Ectodermal cell (in vitro differentiated cells): ENCODE results near the gene CENPM. TPM values are rescaled to one million over a fixed set of nuclear protein-coding genes. Genes with fewer than 3 reads are reported as not detected.

Experiments
- H3K27ac ChIP-seq: 2 replicates; pipeline ENCODE4 v1.7.0; 2013; ENCODE audit warnings: mild to moderate bottlenecking, low read depth, low read length; ENCODE audit not compliant: insufficient read depth, poor library complexity, severe bottlenecking
- H3K27me3 ChIP-seq: 2 replicates; pipeline ENCODE4 v1.7.0; 2013; ENCODE audit warnings: mild to moderate bottlenecking, low read length; ENCODE audit not compliant: insufficient read depth, control insufficient read depth, poor library complexity, severe bottlenecking
- H3K36me3 ChIP-seq: one replicate; pipeline ENCODE4 v1.7.0; 2013; ENCODE audit warnings: low read length; ENCODE audit not compliant: control insufficient read depth, insufficient read depth
- H3K4me1 ChIP-seq: one replicate; pipeline ENCODE4 v1.7.0; 2013; ENCODE audit warnings: low read length; ENCODE audit not compliant: control insufficient read depth, insufficient read depth
- H3K4me3 ChIP-seq: 2 replicates; pipeline ENCODE4 v1.7.0; 2013; ENCODE audit warnings: low read depth, low read length, control low read depth; ENCODE audit not compliant: insufficient read depth
- H3K9me3 ChIP-seq: 2 replicates; pipeline ENCODE4 v1.7.0; 2013; ENCODE audit warnings: mild to moderate bottlenecking, low read length, moderate library complexity; ENCODE audit not compliant: control insufficient read depth
- WGBS, 2 experiments: methylation state at CpG; one replicate each; pipeline ENCODE4 v1.1.7; 2013; ENCODE audit warnings: missing lambda C conversion rate in 2 of 2; 5-methylcytosine and 5-hydroxymethylcytosine counted together
- polyA plus RNA-seq, 4 experiments: library from polyadenylated mRNA; stranded (reverse); fragments of 50-300 nt; gene quantifications; one replicate each; pipeline ENCODE4 v1.2.3, GENCODE V29; 2013

Gene CENPM, protein sequence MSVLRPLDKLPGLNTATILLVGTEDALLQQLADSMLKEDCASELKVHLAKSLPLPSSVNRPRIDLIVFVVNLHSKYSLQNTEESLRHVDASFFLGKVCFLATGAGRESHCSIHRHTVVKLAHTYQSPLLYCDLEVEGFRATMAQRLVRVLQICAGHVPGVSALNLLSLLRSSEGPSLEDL
- 32.1 TPM for polyA plus RNA-seq (2013, experiment 1 of 4)
- 37.0 TPM for polyA plus RNA-seq (2013, experiment 2 of 4)
- polyA plus RNA-seq (2013, experiment 3 of 4), result 33.3 TPM
- polyA plus RNA-seq (2013, experiment 4 of 4), result 30.0 TPM

DNA sequence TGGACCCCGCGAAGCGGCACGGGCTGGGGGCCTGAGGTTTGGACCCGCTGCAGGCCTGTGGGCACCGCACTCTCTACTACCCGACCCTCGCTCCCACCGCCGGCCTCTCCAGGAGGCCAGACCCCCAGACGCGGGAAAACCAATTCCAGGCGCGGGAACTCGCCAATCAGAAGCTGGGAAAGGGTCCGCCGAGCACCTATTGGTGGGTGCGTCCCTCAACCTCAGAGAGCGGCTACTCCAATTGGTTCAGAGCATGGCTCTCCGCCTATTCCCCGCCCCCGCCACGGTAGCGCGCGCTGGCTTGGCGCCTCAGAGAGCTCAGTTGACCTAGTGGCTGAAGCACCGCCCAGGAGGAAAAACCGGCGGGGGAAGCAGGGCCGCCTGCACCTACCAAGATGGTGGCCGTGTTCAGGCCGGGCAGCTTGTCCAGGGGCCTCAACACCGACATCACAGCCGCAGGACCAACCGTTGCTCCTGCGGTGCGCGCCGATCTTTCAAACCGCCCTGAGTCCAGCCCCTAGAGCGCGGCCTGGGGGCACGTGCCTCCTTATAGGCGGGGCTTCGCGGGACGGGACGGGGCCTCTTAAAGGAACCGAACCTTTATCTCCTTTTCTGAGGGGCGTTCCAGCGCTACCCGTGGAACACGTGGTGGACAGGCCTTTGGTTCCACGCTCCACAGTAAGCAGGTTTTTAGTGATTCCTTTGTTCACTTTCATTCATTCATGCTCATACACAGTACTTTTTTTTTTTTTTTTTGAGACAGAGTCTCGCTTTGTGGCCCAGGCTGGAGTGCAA lies at the start of gene CENPM:
Gene CENPM (minus strand): TSS at position 524 of the 795 bp plus-strand sequence. CDS start 76 bp downstream, at position 448.
- no peak within 1 kb of the TSS for H3K27ac ChIP-seq
- WGBS, 2 experiments, result 2% methylated on average over 56 of the region's 56 CpGs
- H3K9me3 ChIP-seq, result no peaks in the 10 kb centered on the region
- H3K4me3 ChIP-seq, result peak within 1 kb of the TSS; percentile 70
- no peaks in the 10 kb centered on the region for H3K27me3 ChIP-seq
- H3K4me1 ChIP-seq, result peaks cover 27% of the 10 kb centered on the region
- peaks cover 20% of the 10 kb centered on the region for H3K36me3 ChIP-seq

GRCh38 chr22:41995211-41995610 lies 48.3 kb upstream of the CENPM start:
- H3K4me3 ChIP-seq, result no peak overlapping the region
- H3K36me3 ChIP-seq, result no peaks in the 10 kb centered on the region
- H3K27ac ChIP-seq, result no peak overlapping the region
- no peaks in the 10 kb centered on the region for H3K4me1 ChIP-seq
- H3K27me3 ChIP-seq, result no peaks in the 10 kb centered on the region
- WGBS, 2 experiments, result 88 to 89% methylated on average over 3 of the region's 3 CpGs
- no peaks in the 10 kb centered on the region for H3K9me3 ChIP-seq

GRCh38 chr22:41992496-41992895 lies 45.5 kb upstream of the CENPM start:
- H3K27me3 ChIP-seq, result no peaks in the 10 kb centered on the region
- 93% methylated on average over 5 of the region's 5 CpGs for WGBS, 2 experiments

DNA sequence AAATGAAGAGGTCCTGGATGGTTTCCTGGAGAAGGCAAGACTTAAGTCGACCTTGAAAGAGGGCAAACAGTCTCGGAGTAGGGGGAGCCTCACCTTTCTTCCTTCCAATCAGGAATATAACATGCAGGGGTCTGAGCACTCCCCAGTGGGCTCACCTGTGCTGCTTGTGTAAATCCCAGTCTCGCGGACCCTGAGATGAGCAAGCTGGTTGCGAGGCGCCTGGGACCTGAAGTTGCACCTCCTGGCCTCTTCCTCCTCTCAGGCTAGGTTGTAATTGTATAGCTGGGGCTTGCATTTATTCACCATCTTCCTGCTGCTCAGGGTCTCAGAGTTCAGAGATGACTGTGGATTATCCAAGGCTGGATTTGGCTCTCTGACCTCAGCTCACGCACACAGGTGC lies 44.2 kb upstream of the CENPM start:
- Histone ChIP-seq H3K4me3 (no peak overlapping the region), H3K4me1 (no peaks in the 10 kb centered on the region), H3K9me3 (no peaks in the 10 kb centered on the region), H3K27ac (no peak overlapping the region), H3K36me3 (no peaks in the 10 kb centered on the region), H3K27me3 (no peaks in the 10 kb centered on the region)
- WGBS, 2 experiments, result 95 to 98% methylated on average over 7 of the region's 7 CpGs

More at GRCh38 chr22:41992496-41992895, 45.5 kb upstream of the CENPM start:
- no peak overlapping the region for H3K4me3 ChIP-seq
- H3K4me1 ChIP-seq, result no peaks in the 10 kb centered on the region
- no peak overlapping the region for H3K27ac ChIP-seq
- no peaks in the 10 kb centered on the region for H3K9me3 ChIP-seq
- H3K36me3 ChIP-seq, result no peaks in the 10 kb centered on the region

- no peak overlapping the region for H3K27ac ChIP-seq
- no peaks in the 10 kb centered on the region for H3K9me3 ChIP-seq
- H3K4me1 ChIP-seq, result no peaks in the 10 kb centered on the region
- H3K4me3 ChIP-seq, result no peak overlapping the region
- H3K27me3 ChIP-seq, result no peaks in the 10 kb centered on the region
- H3K36me3 ChIP-seq, result no peaks in the 10 kb centered on the region
- WGBS, 2 experiments, result 83 to 88% methylated on average over 4 of the region's 4 CpGs
These were observed 42.3 kb upstream of the CENPM start for GRCh38 chr22:41989246-41989645.

- no peak overlapping the region for H3K4me3 ChIP-seq
- no peaks in the 10 kb centered on the region for H3K36me3 ChIP-seq
- WGBS, 2 experiments, result 94 to 95% methylated on average over 5 of the region's 5 CpGs
- no peak overlapping the region for H3K27ac ChIP-seq
- H3K27me3 ChIP-seq, result no peaks in the 10 kb centered on the region
- no peaks in the 10 kb centered on the region for H3K4me1 ChIP-seq
- no peaks in the 10 kb centered on the region for H3K9me3 ChIP-seq
These were observed 40.3 kb upstream of the CENPM start for GRCh38 chr22:41987276-41987675.

DNA sequence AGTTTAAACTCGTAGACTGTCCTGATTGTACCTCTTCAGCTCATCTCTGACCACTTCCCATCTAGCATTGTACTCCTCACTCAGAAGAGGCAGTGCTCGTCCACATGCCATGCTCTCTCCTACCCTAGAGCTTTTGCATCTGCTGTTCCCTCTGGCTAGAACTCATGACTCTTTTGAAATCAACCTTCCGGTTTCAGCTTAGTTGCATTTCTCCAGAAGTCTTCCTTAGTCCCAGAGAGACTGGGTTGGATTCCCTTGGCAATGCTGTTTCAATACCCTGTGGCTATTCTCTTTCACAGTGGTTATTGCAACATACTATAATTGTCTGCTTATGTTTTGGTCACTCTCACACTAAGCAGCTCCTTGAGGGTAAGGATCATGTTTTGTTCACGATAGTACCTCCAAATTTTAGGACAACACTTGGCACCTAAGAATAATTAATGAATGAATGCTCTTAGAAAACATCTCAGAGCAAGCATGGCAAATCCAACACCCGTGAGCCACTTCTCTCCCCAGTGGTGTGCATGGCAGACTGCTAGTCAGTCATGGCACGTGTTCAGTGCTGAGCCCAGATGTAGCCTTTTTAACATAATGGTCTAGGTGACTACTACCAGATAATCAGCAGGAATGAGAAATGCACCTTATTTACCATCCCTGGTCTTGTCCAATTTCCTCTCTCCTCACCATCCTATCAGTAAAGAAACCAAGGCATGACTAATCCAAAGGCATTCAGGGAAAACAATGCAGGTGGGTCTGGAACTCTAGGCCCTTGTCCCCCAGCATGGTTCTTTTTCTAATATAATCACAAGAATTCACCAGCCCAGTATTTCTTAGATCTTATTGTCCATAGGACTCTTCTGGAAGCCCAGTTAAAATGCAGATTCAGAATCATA lies 36.8 kb upstream of the CENPM start:
- 94 to 95% methylated on average over 6 of the region's 6 CpGs for WGBS, 2 experiments
- H3K27ac ChIP-seq, result no peak overlapping the region
- H3K4me3 ChIP-seq, result no peak overlapping the region
- no peaks in the 10 kb centered on the region for H3K4me1 ChIP-seq
- no peaks in the 10 kb centered on the region for H3K36me3 ChIP-seq
- no peaks in the 10 kb centered on the region for H3K27me3 ChIP-seq
- H3K9me3 ChIP-seq, result no peaks in the 10 kb centered on the region

DNA sequence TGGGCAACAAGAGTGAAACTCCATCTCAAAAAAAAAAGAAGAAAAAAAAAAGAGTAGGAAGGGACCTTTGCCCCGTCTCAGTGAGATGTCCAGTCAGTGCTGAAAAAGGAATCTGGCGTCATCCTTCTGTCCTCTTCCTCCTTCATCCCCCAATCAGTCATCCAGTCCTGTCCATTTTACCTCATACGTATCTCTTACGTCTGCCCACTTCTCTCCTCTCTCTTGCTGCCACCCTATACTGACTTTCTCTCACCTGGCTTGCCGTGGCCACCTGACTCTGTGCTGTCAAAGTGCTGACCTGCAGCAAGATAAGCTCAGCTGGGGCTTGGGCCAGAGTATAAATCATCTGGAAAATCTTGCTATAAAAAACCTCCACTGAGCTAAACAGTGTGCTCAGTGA lies 35.9 kb upstream of the CENPM start:
- Histone ChIP-seq H3K9me3 (no peaks in the 10 kb centered on the region), H3K4me3 (no peak overlapping the region), H3K27ac (no peak overlapping the region), H3K4me1 (no peaks in the 10 kb centered on the region), H3K27me3 (peaks cover 3% of the 10 kb centered on the region), H3K36me3 (no peaks in the 10 kb centered on the region)
- WGBS, 2 experiments, result 89 to 92% methylated on average over 5 of the region's 5 CpGs

DNA sequence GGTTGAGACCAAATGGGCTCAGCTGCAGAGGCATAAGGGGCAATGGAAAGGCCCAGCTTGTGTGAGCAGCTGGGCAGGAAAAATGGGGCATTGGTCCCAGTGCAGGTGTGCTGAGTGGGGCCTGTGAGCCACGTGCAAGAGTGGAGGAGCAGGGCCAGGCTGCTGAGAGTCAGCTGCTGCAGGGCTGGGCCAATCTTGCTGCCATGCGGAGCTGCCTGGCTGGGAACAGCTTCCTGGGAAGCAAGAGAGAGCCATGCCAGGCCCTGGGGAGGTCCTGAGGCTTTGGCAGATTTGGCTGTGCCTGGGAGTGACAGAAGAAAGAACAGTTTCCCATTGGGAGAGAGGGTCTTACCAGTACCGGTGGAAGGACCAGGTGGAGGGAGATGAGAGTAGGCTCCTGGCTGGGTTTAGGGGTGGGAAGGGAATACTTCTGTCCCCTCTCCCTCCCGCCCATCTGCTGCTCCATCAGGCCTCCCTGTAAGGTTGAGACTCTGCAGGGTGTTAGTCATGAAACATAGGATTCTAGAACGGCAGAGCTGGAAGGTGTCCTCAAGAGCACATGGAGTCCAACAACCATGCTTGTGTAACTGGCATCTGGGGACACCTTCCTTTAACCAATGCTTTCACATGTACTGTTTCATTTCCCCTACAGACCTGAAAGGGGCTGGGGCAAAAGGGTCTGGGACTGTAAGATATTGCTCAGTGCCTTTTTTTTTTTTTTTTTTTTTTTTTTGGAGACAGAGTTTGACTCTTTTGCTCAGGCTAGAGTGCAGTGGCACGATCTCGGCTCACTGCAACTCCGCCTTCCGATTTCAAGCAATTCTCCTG lies 32.7 kb upstream of the CENPM start:
- WGBS, 2 experiments, result 88% methylated on average over 9 of the region's 9 CpGs
- H3K36me3 ChIP-seq, result no peaks in the 10 kb centered on the region
- H3K27me3 ChIP-seq, result peaks cover 34% of the 10 kb centered on the region
- no peaks in the 10 kb centered on the region for H3K9me3 ChIP-seq
- H3K4me1 ChIP-seq, result peaks cover 6% of the 10 kb centered on the region
- no peak overlapping the region for H3K27ac ChIP-seq
- H3K4me3 ChIP-seq, result no peak overlapping the region
